Measurements from ENCODE around the gene HMG20A.

Gene HMG20A

DNA sequence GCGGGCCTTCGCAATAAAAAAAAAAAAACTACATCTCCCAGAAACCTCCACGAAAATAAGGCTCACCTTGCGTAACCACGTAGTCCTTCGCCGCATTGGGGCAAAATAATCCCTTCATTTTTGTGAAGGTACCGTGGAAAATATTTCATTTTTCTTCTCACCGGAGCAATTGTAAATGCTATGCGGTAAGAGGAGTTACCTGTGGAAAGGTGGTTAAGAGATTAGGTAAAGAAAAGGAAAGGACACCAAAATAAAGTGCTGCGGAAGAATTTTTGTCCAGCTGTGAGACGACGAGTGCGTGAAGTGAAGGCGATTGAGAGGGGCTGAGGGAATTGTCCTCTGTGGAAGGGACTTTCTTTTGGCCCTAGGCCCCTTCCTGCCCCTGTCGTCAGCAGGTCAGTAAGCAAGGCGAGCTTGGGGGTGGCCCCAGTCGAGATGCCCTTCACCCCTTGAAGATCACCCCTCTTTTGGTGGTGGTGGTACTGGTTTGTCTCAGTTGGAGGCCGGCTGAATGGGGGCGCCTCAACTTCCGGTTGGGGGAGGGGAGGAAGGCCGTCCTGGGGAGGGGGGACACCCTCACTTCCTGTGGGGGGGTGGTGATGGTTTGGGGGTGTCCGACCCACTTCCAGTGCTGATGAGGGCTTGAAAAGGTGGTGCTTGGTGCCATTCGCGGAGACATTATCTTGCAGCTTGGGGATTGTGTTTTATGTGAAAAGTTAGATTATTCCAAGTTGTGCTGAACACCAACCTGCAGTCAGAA is at the start of gene HMG20A:
Gene HMG20A (plus strand): TSS at position 279 of the 760 bp plus-strand sequence. CDS start 37,520 bp downstream, outside the sequence.
- H3K4me3 ChIP-seq (ENCODE audit: low read depth, low read length): peak within 1 kb of the TSS; percentile 87
- H3K27me3 ChIP-seq (ENCODE audit: control insufficient read depth, insufficient read depth, low read length): no peaks in the 10 kb centered on the region
- peaks cover 42% of the 10 kb centered on the region for H3K4me1 ChIP-seq (ENCODE audit: control insufficient read depth, insufficient read depth, low read length)
- H3K36me3 ChIP-seq (ENCODE audit: control insufficient read depth, insufficient read depth, low read length): no peaks in the 10 kb centered on the region
- H3K9me3 ChIP-seq (ENCODE audit: control insufficient read depth, insufficient read depth, low read length): no peaks in the 10 kb centered on the region
- H3K9ac ChIP-seq (ENCODE audit: low read depth, low read length): peak within 1 kb of the TSS; percentile 89
- peak within 1 kb of the TSS; percentile 95 for H3K27ac ChIP-seq (ENCODE audit: low read depth, low read length)

DNA sequence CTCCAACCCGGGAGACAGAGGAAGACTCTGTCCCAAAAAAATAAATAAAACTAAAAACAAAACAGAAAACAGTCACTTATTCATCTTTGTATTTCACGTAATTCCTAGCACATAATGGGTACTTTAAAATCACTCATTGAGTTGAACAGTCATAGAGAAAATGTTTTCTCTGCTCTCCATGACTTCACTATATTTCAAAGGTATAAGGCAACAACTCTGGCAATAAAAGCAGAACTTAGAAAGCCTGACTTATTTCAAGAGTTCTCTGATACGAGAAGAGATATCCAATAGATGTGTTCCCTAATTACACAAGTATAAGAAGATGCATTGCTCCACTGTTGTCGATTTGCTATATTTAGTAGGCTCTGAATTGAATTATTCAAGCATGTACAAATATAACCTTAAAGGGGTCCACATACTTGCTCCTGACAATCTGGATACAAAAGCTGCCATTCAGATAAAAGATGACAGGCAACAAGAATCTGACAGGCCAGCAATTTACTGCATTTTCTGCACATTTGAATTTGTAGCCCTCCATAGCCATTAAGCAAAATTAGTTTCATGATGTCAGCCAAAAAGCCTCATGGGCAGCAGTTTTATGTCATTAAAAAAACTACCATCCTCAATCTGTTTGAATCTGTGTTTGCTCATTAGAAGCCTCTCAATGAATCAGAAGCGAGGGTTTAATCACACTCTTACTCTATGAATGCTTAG is 48.7 kb upstream of the HMG20A start:
- Histone ChIP-seq H3K27ac (ENCODE audit: low read depth, low read length) (no peak overlapping the region), H3K4me3 (ENCODE audit: low read depth, low read length) (no peak overlapping the region), H3K27me3 (ENCODE audit: control insufficient read depth, insufficient read depth, low read length) (no peaks in the 10 kb centered on the region), H3K9ac (ENCODE audit: low read depth, low read length) (no peak overlapping the region), H3K4me1 (ENCODE audit: control insufficient read depth, insufficient read depth, low read length) (no peaks in the 10 kb centered on the region), H3K9me3 (ENCODE audit: control insufficient read depth, insufficient read depth, low read length) (no peaks in the 10 kb centered on the region), H3K36me3 (ENCODE audit: control insufficient read depth, insufficient read depth, low read length) (no peaks in the 10 kb centered on the region)

GRCh38 chr15:77373441-77373840 is 47.2 kb upstream of the HMG20A start:
- Histone ChIP-seq H3K4me3 (ENCODE audit: low read depth, low read length) (no peak overlapping the region), H3K36me3 (ENCODE audit: control insufficient read depth, insufficient read depth, low read length) (no peaks in the 10 kb centered on the region), H3K27me3 (ENCODE audit: control insufficient read depth, insufficient read depth, low read length) (no peaks in the 10 kb centered on the region), H3K9ac (ENCODE audit: low read depth, low read length) (no peak overlapping the region), H3K4me1 (ENCODE audit: control insufficient read depth, insufficient read depth, low read length) (no peaks in the 10 kb centered on the region), H3K27ac (ENCODE audit: low read depth, low read length) (no peak overlapping the region), H3K9me3 (ENCODE audit: control insufficient read depth, insufficient read depth, low read length) (no peaks in the 10 kb centered on the region)

GRCh38 chr15:77375133-77375532 is 45.6 kb upstream of the HMG20A start:
- Histone ChIP-seq H3K4me3 (ENCODE audit: low read depth, low read length) (no peak overlapping the region), H3K36me3 (ENCODE audit: control insufficient read depth, insufficient read depth, low read length) (no peaks in the 10 kb centered on the region), H3K9ac (ENCODE audit: low read depth, low read length) (no peak overlapping the region), H3K27me3 (ENCODE audit: control insufficient read depth, insufficient read depth, low read length) (no peaks in the 10 kb centered on the region), H3K4me1 (ENCODE audit: control insufficient read depth, insufficient read depth, low read length) (no peaks in the 10 kb centered on the region), H3K27ac (ENCODE audit: low read depth, low read length) (no peak overlapping the region), H3K9me3 (ENCODE audit: control insufficient read depth, insufficient read depth, low read length) (no peaks in the 10 kb centered on the region)

- H3K27ac ChIP-seq (ENCODE audit: low read depth, low read length): no peak overlapping the region
- H3K27me3 ChIP-seq (ENCODE audit: control insufficient read depth, insufficient read depth, low read length): no peaks in the 10 kb centered on the region
- no peak overlapping the region for H3K9ac ChIP-seq (ENCODE audit: low read depth, low read length)
- H3K9me3 ChIP-seq (ENCODE audit: control insufficient read depth, insufficient read depth, low read length): no peaks in the 10 kb centered on the region
- no peak overlapping the region for H3K4me3 ChIP-seq (ENCODE audit: low read depth, low read length)
- H3K4me1 ChIP-seq (ENCODE audit: control insufficient read depth, insufficient read depth, low read length): no peaks in the 10 kb centered on the region
- H3K36me3 ChIP-seq (ENCODE audit: control insufficient read depth, insufficient read depth, low read length): no peaks in the 10 kb centered on the region
These were observed 43.9 kb upstream of the HMG20A start for GRCh38 chr15:77376770-77377169.

- Histone ChIP-seq H3K27me3 (ENCODE audit: control insufficient read depth, insufficient read depth, low read length) (no peaks in the 10 kb centered on the region), H3K9me3 (ENCODE audit: control insufficient read depth, insufficient read depth, low read length) (no peaks in the 10 kb centered on the region), H3K36me3 (ENCODE audit: control insufficient read depth, insufficient read depth, low read length) (no peaks in the 10 kb centered on the region), H3K9ac (ENCODE audit: low read depth, low read length) (no peak overlapping the region), H3K4me3 (ENCODE audit: low read depth, low read length) (no peak overlapping the region), H3K27ac (ENCODE audit: low read depth, low read length) (no peak overlapping the region), H3K4me1 (ENCODE audit: control insufficient read depth, insufficient read depth, low read length) (peaks cover 7% of the 10 kb centered on the region; the same call in 1 of the 2 replicates)
These were observed 40.7 kb upstream of the HMG20A start for GRCh38 chr15:77380033-77380432.

- Histone ChIP-seq H3K27ac (ENCODE audit: low read depth, low read length) (no peak overlapping the region), H3K9ac (ENCODE audit: low read depth, low read length) (no peak overlapping the region), H3K36me3 (ENCODE audit: control insufficient read depth, insufficient read depth, low read length) (no peaks in the 10 kb centered on the region), H3K9me3 (ENCODE audit: control insufficient read depth, insufficient read depth, low read length) (no peaks in the 10 kb centered on the region), H3K4me1 (ENCODE audit: control insufficient read depth, insufficient read depth, low read length) (peaks cover 14% of the 10 kb centered on the region), H3K4me3 (ENCODE audit: low read depth, low read length) (no peak overlapping the region), H3K27me3 (ENCODE audit: control insufficient read depth, insufficient read depth, low read length) (no peaks in the 10 kb centered on the region)
These were observed 36.6 kb upstream of the HMG20A start for GRCh38 chr15:77384086-77384485.

GRCh38 chr15:77384589-77385359 is 35.9 kb upstream of the HMG20A start:
- Histone ChIP-seq H3K36me3 (ENCODE audit: control insufficient read depth, insufficient read depth, low read length) (no peaks in the 10 kb centered on the region), H3K27ac (ENCODE audit: low read depth, low read length) (no peak overlapping the region)

GRCh38 chr15:77386626-77387025 is 34.1 kb upstream of the HMG20A start:
- Histone ChIP-seq H3K4me1 (ENCODE audit: control insufficient read depth, insufficient read depth, low read length) (peaks cover 14% of the 10 kb centered on the region), H3K27me3 (ENCODE audit: control insufficient read depth, insufficient read depth, low read length) (no peaks in the 10 kb centered on the region), H3K27ac (ENCODE audit: low read depth, low read length) (no peak overlapping the region), H3K9me3 (ENCODE audit: control insufficient read depth, insufficient read depth, low read length) (no peaks in the 10 kb centered on the region), H3K9ac (ENCODE audit: low read depth, low read length) (no peak overlapping the region), H3K36me3 (ENCODE audit: control insufficient read depth, insufficient read depth, low read length) (no peaks in the 10 kb centered on the region), H3K4me3 (ENCODE audit: low read depth, low read length) (no peak overlapping the region)

More at GRCh38 chr15:77384589-77385359, 35.9 kb upstream of the HMG20A start:
- no peaks in the 10 kb centered on the region for H3K27me3 ChIP-seq (ENCODE audit: control insufficient read depth, insufficient read depth, low read length)
- no peak overlapping the region for H3K9ac ChIP-seq (ENCODE audit: low read depth, low read length)
- H3K4me1 ChIP-seq (ENCODE audit: control insufficient read depth, insufficient read depth, low read length): peaks cover 14% of the 10 kb centered on the region
- H3K9me3 ChIP-seq (ENCODE audit: control insufficient read depth, insufficient read depth, low read length): no peaks in the 10 kb centered on the region
- H3K4me3 ChIP-seq (ENCODE audit: low read depth, low read length): no peak overlapping the region

- H3K27ac ChIP-seq (ENCODE audit: low read depth, low read length): no peak overlapping the region
- H3K4me3 ChIP-seq (ENCODE audit: low read depth, low read length): no peak overlapping the region
- H3K27me3 ChIP-seq (ENCODE audit: control insufficient read depth, insufficient read depth, low read length): no peaks in the 10 kb centered on the region
- H3K4me1 ChIP-seq (ENCODE audit: control insufficient read depth, insufficient read depth, low read length): peaks cover 14% of the 10 kb centered on the region
- no peaks in the 10 kb centered on the region for H3K9me3 ChIP-seq (ENCODE audit: control insufficient read depth, insufficient read depth, low read length)
- H3K9ac ChIP-seq (ENCODE audit: low read depth, low read length): no peak overlapping the region
- no peaks in the 10 kb centered on the region for H3K36me3 ChIP-seq (ENCODE audit: control insufficient read depth, insufficient read depth, low read length)
These were observed 33.2 kb upstream of the HMG20A start for GRCh38 chr15:77387365-77388105.
